Superior temporal gyrus (tissue), 1 donor: ENCODE measurements around the gene LAPTM5.

Source experiments
- DNase-seq: peaks from one replicate; pipeline ENCODE4 v3.0.0-alpha.2; 2016; ENCODE audit errors: extremely low spot score

LAPTM5 gene

GRCh38 chr1:30787266-30787665, 29.7 kb upstream of the LAPTM5 start:
- no peak for DNase-seq

GRCh38 chr1:30786264-30786991, 28.9 kb upstream of the LAPTM5 start:
- DNase-seq: peak; percentile 66

GRCh38 chr1:30785714-30786113, 28.1 kb upstream of the LAPTM5 start:
- no peak for DNase-seq

GRCh38 chr1:30785181-30785580, 27.6 kb upstream of the LAPTM5 start:
- DNase-seq: no peak

- no peak for DNase-seq
These were observed 25.8 kb upstream of the LAPTM5 start for GRCh38 chr1:30783256-30783915.

GRCh38 chr1:30782361-30783255, 25.0 kb upstream of the LAPTM5 start:
- DNase-seq: peak; percentile 84

GRCh38 chr1:30781906-30782305, 24.3 kb upstream of the LAPTM5 start:
- no peak for DNase-seq

- DNase-seq: peak; percentile 60
These were observed 22.8 kb upstream of the LAPTM5 start for GRCh38 chr1:30780409-30780808.

- peak; percentile 88 for DNase-seq
These were observed 21.9 kb upstream of the LAPTM5 start for GRCh38 chr1:30779294-30780071.

- no peak for DNase-seq
These were observed 21.4 kb upstream of the LAPTM5 start for GRCh38 chr1:30778979-30779293.

- DNase-seq: peak; percentile 64
These were observed 20.8 kb upstream of the LAPTM5 start for GRCh38 chr1:30778154-30778978.

- DNase-seq: no peak
These were observed 20.3 kb upstream of the LAPTM5 start for GRCh38 chr1:30777904-30778153.

GRCh38 chr1:30777060-30777903, 19.7 kb upstream of the LAPTM5 start:
- DNase-seq: no peak

GRCh38 chr1:30776097-30777059, 18.8 kb upstream of the LAPTM5 start:
- DNase-seq: no peak

GRCh38 chr1:30775433-30775975, 17.9 kb upstream of the LAPTM5 start:
- no peak for DNase-seq

GRCh38 chr1:30774550-30775432, 17.2 kb upstream of the LAPTM5 start:
- no peak for DNase-seq

- no peak for DNase-seq
These were observed 16.3 kb upstream of the LAPTM5 start for GRCh38 chr1:30773722-30774358.
